HG03354 (cell line): ENCODE results near the gene COL20A1.
"Not testable (repeated sequence)": the region's sequence is repeated elsewhere in the genome, so short reads cannot be mapped to it uniquely, and the experiment has no call there.

Source experiments
- ATAC-seq: cut with Tn5 transposase; IDR thresholded peaks from one replicate; pipeline ENCODE4 v1.9.1; 2021; ENCODE audit warnings: mild to moderate bottlenecking; ENCODE audit not compliant: unreplicated experiment, poor library complexity, severe bottlenecking

COL20A1 gene

DNA sequence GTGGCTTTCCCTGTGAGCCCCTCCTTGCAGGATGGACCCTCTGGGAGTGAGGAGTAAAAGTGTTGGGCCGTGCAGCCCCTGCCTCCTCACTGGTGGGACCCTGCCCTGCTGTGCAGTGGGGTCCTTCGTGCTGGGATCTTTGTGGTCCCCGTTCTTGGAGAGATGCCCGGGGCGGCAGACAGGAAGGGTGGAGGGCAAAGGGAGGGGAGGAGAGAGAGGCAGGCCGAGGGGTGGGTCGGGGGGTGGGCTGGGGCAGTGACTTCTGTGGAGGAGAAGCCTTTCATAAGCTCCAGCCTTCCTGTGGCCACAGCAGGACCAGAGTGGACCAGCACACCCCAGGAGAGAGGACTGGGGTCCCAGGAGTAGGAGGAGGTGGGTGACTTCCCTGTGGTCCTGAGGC lies at the start of gene COL20A1:
COL20A1 (plus strand) TSS at position 283 of the 400 bp plus-strand sequence. CDS start 1,922 bp downstream, outside the sequence.
- no peak for ATAC-seq

DNA sequence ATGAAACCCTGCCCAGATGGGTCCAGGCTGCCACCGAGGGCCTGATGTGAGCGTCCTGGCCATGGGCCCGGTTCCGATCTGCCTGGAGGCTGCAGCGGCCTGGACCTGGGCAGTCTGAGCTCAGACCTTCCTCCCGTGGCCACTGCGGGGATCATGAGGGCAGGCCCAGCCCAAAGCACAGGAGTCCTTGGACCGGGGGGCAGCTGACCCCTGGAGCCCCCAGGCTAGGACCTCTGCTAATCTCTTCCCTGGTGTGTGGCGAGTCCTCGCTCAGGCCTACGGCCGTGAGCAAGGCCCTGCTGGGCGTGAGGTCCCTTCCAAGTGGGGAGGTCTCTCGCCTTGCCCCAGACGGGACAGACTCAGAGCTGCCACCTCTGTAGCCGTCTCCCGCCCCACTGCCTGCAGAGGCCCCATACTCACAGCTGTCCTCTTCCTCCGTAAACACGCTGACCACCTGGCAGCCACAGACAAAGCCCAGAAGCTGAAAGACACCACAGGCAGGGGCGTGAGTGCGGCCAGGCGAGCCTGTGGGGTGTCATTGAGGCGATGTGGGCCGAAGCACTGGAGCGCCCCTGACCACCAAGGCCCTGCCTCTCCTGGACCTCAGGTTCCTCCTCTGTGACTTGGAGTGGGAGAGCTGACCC lies 49.3 kb upstream of the COL20A1 start:
- ATAC-seq, result no peak

DNA sequence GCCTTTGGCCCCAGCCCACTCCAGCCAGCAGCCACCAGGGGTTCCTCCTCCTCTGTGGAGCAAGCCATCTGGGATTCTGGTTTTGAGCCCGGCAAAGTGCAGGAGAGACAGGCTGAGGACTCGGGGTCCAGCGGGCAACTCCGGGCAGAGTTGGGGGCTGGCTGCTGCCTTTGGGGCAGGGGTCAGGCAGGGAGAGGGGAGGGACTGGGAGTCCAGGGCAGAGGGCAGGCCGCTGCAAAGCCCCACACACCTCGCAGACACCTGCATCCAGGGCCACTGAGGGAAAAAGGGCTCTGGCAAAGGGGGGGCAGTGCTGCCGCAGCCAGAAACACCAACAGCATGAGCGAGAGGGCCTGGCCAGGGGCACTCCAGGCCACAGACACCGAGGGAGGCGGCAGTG lies 48.5 kb upstream of the COL20A1 start:
- no peak for ATAC-seq

DNA sequence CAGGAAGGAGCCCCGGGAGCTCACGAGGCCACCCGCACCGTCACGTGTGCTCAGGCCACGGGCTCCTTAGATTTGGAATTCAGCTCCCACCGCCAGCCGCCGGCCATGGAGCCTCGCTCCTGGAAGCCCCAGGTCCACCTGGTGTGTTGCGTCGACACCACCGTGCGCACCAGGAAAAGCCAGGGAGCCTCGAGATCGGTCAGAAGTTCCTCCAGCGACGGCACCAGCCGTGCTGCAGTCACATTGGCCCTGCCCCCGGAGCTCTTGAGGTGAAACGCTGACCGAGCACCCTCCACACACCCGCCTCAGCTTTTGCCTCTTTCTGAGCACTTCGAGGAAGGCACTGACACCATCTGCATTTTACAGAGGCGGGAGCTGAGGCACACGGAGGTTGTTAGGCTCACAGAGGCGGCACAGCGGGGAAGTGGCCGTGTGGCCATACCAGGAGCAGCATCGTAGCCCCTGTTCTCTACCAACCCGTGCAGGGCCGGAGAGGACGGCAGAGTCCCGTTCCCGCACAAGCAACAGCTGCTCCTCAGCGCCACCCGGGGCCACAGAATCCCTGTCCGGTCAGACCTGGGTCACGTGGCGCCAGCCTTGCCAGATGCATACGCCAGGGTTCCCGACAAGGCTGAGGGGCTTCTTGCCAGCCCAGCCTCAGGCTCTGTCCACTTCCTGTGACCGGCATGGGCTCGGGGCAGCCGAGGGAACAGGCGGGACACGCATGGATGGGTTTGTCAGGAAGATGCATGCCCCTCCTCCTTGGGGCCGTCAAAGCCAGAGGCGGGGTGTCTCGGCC lies 46.3 kb upstream of the COL20A1 start:
- ATAC-seq, result no peak

GRCh38 chr20:63247671-63248228 lies 45.2 kb upstream of the COL20A1 start:
- ATAC-seq, result no peak

- no peak for ATAC-seq
These were observed 44.0 kb upstream of the COL20A1 start for GRCh38 chr20:63248835-63249591.

GRCh38 chr20:63249891-63250290 lies 43.1 kb upstream of the COL20A1 start:
- ATAC-seq, result no peak

- not testable (repeated sequence) for ATAC-seq
These were observed 41.6 kb upstream of the COL20A1 start for GRCh38 chr20:63251350-63251749.

- no peak for ATAC-seq
These were observed 40.7 kb upstream of the COL20A1 start for GRCh38 chr20:63252284-63252711.

GRCh38 chr20:63253065-63253437 lies 39.9 kb upstream of the COL20A1 start:
- ATAC-seq, result no peak

- no peak for ATAC-seq
These were observed 39.4 kb upstream of the COL20A1 start for GRCh38 chr20:63253438-63254231.

DNA sequence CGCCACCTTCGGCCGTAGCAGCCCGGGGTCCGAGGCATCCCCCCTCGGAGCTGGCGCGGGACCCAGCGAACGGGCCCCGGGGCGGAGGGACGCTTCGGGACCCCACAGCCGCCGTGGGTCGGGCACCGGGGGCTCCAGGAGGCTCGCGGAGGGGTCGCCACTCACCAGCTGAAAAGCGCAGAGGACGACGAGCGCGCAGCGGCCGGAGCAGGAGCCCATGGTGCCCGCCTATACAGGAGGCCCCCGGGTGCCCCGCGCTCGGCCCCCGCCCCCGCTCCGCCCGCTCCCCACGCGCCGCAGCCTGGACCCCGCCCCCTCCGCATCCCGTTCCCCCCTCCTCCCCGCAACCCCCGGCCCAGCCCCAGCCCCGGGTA lies 38.8 kb upstream of the COL20A1 start, which contains the start of gene NKAIN4:
NKAIN4 (minus strand) TSS at position 232 of the 374 bp plus-strand sequence; CDS start at position 219, 13 bp downstream.
- ATAC-seq, result no peak

DNA sequence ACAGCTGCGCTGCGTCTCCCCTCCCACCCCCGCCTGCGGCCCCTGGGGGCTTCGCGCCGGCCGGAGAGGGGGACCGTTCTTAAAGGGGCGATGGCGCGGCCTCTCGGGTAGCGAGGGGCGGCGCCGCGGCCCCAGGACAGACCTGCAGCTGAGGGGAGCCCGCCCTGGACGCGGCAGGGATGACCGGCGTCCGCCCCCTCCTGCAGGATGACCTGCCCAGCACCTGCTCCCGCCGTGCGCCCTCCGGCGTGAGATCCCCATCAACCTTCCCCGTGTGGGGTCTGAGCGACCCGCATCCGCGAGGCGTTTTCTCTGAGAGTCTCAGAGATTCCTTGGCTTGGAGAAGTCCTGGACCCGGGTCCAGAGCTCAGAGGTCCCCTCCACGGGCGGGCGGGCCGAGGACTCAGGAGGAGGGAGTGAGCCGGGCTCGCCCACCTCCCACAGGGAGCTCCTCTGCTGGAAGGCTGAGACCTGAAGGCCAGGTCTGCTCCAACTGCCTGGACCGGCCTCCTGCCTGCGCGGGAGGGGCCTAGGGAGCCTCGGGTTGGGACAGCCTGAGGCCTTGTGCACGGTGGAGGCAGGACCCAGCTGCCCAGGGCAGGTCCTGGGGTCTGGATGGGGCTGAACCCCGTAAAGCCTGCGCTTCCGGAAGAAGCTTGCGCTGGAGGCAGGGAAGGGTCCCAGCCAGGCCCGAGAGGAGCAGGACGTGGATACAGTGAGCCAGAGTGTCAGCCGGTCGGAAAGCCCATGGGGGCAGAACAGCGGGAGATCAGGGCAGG lies 38.2 kb upstream of the COL20A1 start:
- ATAC-seq, result no peak

DNA sequence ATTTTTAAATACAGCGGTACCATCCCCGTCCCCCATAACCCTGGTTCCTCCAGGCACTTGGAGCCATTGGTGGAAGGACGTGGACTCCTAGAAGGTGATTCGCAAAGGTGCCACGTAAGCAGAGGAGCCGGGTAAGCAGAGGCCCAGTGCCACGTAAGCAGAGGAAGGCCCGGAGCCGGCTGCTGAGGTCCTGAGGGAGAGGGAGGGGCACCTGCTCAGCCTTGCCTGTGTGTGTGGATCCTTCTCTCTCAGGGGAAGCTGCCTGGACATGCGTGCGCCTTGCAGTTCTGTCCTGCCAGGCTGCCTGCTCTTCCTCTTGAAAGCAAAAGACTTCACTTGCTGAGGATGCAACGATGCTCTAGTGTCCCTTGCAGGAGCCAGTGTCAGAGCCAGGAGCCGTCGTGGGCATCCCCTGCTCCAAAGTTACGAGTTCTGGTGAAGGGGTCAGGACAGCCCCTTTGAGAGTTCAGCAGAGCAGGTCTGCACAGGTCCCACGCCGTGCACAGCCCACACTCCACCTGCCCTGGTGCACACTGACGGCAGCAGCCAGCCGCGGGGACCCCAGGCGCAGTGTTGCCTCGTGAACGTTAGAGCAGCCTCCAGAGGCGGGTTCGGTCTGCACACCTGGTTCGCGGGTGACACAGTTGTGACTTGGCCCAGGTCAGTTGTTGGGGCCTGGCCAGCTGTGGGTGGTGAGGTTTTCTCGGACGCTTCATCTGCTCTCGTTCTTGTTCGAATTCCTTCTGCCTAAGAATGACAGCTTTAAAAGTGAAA lies 36.9 kb upstream of the COL20A1 start:
- ATAC-seq, result no peak

DNA sequence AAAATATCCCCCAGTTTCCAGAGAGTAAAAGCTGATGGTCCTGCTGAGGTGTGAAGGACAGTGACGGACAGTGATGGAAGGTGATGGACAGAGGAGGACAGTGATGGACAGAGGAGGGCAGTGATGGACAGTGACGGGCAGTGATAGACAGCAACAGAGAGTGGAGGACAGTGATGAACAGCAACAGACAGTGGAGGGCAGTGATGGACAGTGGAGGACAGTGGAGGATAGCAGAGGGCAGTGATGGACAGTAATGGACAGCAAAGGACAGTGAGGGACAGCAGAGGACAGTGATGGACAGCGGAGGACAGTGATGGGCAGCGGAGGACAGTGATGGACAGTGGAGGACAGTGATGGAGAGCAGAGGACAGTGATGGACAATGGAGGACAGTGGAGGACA lies 36.0 kb upstream of the COL20A1 start:
- no peak for ATAC-seq

- no peak for ATAC-seq
These were observed 35.4 kb upstream of the COL20A1 start for GRCh38 chr20:63257629-63258028.

GRCh38 chr20:63258781-63259180 lies 34.2 kb upstream of the COL20A1 start:
- ATAC-seq, result no peak
